IPS-18a (cell line): ENCODE measurements around the gene BBOF1.

Experiments
- H3K27ac ChIP-seq: one replicate; pipeline ENCODE4 v1.5.1; 2013; ENCODE audit warnings: low read length
- H3K27me3 ChIP-seq: one replicate; pipeline ENCODE4 v1.6.1; 2013; ENCODE audit warnings: mild to moderate bottlenecking, low read length; ENCODE audit not compliant: control insufficient read depth, insufficient read depth
- H3K36me3 ChIP-seq: one replicate; pipeline ENCODE4 v1.6.1; 2013; ENCODE audit warnings: low read depth, low read length; ENCODE audit not compliant: control insufficient read depth
- H3K4me1 ChIP-seq: one replicate; pipeline ENCODE4 v1.6.1; 2013; ENCODE audit warnings: low read depth, low read length; ENCODE audit not compliant: control insufficient read depth
- H3K4me3 ChIP-seq: one replicate; pipeline ENCODE4 v1.5.1; 2013; ENCODE audit warnings: low read length
- H3K9ac ChIP-seq: one replicate; pipeline ENCODE4 v1.6.1; 2013; ENCODE audit warnings: mild to moderate bottlenecking, low read length, moderate library complexity
- H3K9me3 ChIP-seq: one replicate; pipeline ENCODE4 v1.6.1; 2013; ENCODE audit warnings: low read depth, low read length; ENCODE audit not compliant: control insufficient read depth

BBOF1 gene

GRCh38 chr14:74035556-74035955, 16.4 kb downstream of the BBOF1 start:
- H3K9ac ChIP-seq = no peak overlapping the region
- no peaks in the 10 kb centered on the region for H3K9me3 ChIP-seq
- H3K4me1 ChIP-seq = no peaks in the 10 kb centered on the region
- H3K4me3 ChIP-seq = no peak overlapping the region
- H3K27me3 ChIP-seq = no peaks in the 10 kb centered on the region
- H3K27ac ChIP-seq = no peak overlapping the region
- H3K36me3 ChIP-seq = no peaks in the 10 kb centered on the region

GRCh38 chr14:74038020-74038859, 19.1 kb downstream of the BBOF1 start:
- H3K4me1 ChIP-seq = no peaks in the 10 kb centered on the region
- no peaks in the 10 kb centered on the region for H3K36me3 ChIP-seq
- no peak overlapping the region for H3K27ac ChIP-seq
- H3K9me3 ChIP-seq = no peaks in the 10 kb centered on the region
- H3K27me3 ChIP-seq = no peaks in the 10 kb centered on the region
- H3K9ac ChIP-seq = no peak overlapping the region
- no peak overlapping the region for H3K4me3 ChIP-seq

GRCh38 chr14:74042296-74042695, 23.1 kb downstream of the BBOF1 start:
- Histone ChIP-seq H3K9me3 (no peaks in the 10 kb centered on the region), H3K27me3 (no peaks in the 10 kb centered on the region), H3K4me1 (no peaks in the 10 kb centered on the region), H3K36me3 (no peaks in the 10 kb centered on the region), H3K9ac (no peak overlapping the region), H3K4me3 (no peak overlapping the region), H3K27ac (no peak overlapping the region)

- Histone ChIP-seq H3K9me3 (no peaks in the 10 kb centered on the region), H3K9ac (no peak overlapping the region), H3K4me3 (no peak overlapping the region), H3K36me3 (no peaks in the 10 kb centered on the region), H3K27ac (no peak overlapping the region), H3K27me3 (no peaks in the 10 kb centered on the region), H3K4me1 (no peaks in the 10 kb centered on the region)
These were observed 26.4 kb downstream of the BBOF1 start for GRCh38 chr14:74045522-74045921.

- H3K4me1 ChIP-seq = no peaks in the 10 kb centered on the region
- no peak overlapping the region for H3K4me3 ChIP-seq
- no peaks in the 10 kb centered on the region for H3K9me3 ChIP-seq
- no peak overlapping the region for H3K9ac ChIP-seq
- H3K36me3 ChIP-seq = no peaks in the 10 kb centered on the region
- no peak overlapping the region for H3K27ac ChIP-seq
- no peaks in the 10 kb centered on the region for H3K27me3 ChIP-seq
These were observed 29.1 kb downstream of the BBOF1 start for GRCh38 chr14:74048281-74048680.

GRCh38 chr14:74049876-74050495, 30.8 kb downstream of the BBOF1 start:
- Histone ChIP-seq H3K27me3 (no peaks in the 10 kb centered on the region), H3K9me3 (no peaks in the 10 kb centered on the region), H3K27ac (no peak overlapping the region), H3K9ac (no peak overlapping the region), H3K4me1 (no peaks in the 10 kb centered on the region), H3K4me3 (no peak overlapping the region), H3K36me3 (no peaks in the 10 kb centered on the region)

- Histone ChIP-seq H3K9me3 (no peaks in the 10 kb centered on the region), H3K27me3 (no peaks in the 10 kb centered on the region), H3K27ac (no peak overlapping the region), H3K9ac (no peak overlapping the region), H3K4me1 (no peaks in the 10 kb centered on the region), H3K4me3 (no peak overlapping the region), H3K36me3 (peaks cover 42% of the 10 kb centered on the region)
These were observed 43.6 kb downstream of the BBOF1 start for GRCh38 chr14:74062809-74063150.

GRCh38 chr14:74064426-74064825, 45.3 kb downstream of the BBOF1 start:
- H3K4me3 ChIP-seq = no peak overlapping the region
- H3K27me3 ChIP-seq = no peaks in the 10 kb centered on the region
- H3K27ac ChIP-seq = no peak overlapping the region
- no peaks in the 10 kb centered on the region for H3K4me1 ChIP-seq
- H3K36me3 ChIP-seq = peaks cover 42% of the 10 kb centered on the region
- no peaks in the 10 kb centered on the region for H3K9me3 ChIP-seq
- no peak overlapping the region for H3K9ac ChIP-seq

- Histone ChIP-seq H3K9me3 (no peaks in the 10 kb centered on the region), H3K4me1 (no peaks in the 10 kb centered on the region), H3K27ac (no peak overlapping the region), H3K9ac (no peak overlapping the region), H3K4me3 (no peak overlapping the region), H3K27me3 (no peaks in the 10 kb centered on the region), H3K36me3 (peaks cover 38% of the 10 kb centered on the region)
These were observed 45.7 kb downstream of the BBOF1 start for GRCh38 chr14:74064883-74065282.

GRCh38 chr14:74065746-74066575, 46.8 kb downstream of the BBOF1 start:
- no peaks in the 10 kb centered on the region for H3K9me3 ChIP-seq

GRCh38 chr14:74077401-74077800, 58.3 kb downstream of the BBOF1 start:
- Histone ChIP-seq H3K36me3 (peaks cover 1% of the 10 kb centered on the region), H3K27ac (no peak overlapping the region), H3K9ac (no peak overlapping the region), H3K4me1 (no peaks in the 10 kb centered on the region), H3K27me3 (no peaks in the 10 kb centered on the region), H3K9me3 (no peaks in the 10 kb centered on the region), H3K4me3 (no peak overlapping the region)

More at GRCh38 chr14:74065746-74066575, 46.8 kb downstream of the BBOF1 start:
- H3K4me3 ChIP-seq = no peak overlapping the region
- H3K9ac ChIP-seq = no peak overlapping the region
- no peaks in the 10 kb centered on the region for H3K4me1 ChIP-seq
- no peaks in the 10 kb centered on the region for H3K27me3 ChIP-seq
- no peak overlapping the region for H3K27ac ChIP-seq
- H3K36me3 ChIP-seq = peaks cover 36% of the 10 kb centered on the region
